ENCODE measurements around the gene GUCY2F.

Gene GUCY2F

DNA sequence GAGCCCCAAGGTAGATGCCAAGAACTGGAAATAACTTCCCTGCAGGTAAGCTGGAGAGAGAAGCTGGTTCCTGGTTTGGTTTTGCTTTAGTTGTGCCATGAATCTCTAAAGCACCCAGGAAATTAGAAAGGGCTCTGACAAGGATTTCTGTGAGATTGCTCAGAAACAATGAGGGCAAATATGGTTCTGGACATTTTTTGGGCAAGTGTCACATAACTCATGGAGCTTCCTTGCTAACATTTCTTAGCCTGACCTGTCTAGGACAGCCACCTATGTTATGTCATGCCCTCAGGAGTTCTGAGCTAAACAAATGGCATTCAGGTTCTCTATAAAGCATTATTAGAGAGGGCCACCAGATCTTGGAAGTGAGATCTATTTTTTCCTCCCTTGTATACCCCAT is 131.8 kb downstream of the GUCY2F start:
- no peaks in the 10 kb centered on the region for H3K27me3 ChIP-seq (replicated peaks; ENCODE audit: control insufficient read depth, insufficient read depth, low read length)
- TF ChIP-seq CTCF (IDR thresholded peaks at IDR 0.05; ENCODE audit: insufficient read depth, low read length, poor library complexity, severe bottlenecking): no peak
- H3K4me3 ChIP-seq (replicated peaks; ENCODE audit: low read depth, low read length): no peak overlapping the region
- no peak for DNase-seq (ENCODE audit: extremely low read depth, insufficient read length)
- H3K36me3 ChIP-seq (ENCODE audit: control insufficient read depth, insufficient read depth, low read length): no peaks in the 10 kb centered on the region

- H3K27me3 ChIP-seq (replicated peaks; ENCODE audit: control insufficient read depth, insufficient read depth, low read length): no peaks in the 10 kb centered on the region
- H3K36me3 ChIP-seq (ENCODE audit: control insufficient read depth, insufficient read depth, low read length): no peaks in the 10 kb centered on the region
- no peak for TF ChIP-seq CTCF (IDR thresholded peaks at IDR 0.05; ENCODE audit: insufficient read depth, low read length, poor library complexity, severe bottlenecking)
- no peak overlapping the region for H3K4me3 ChIP-seq (replicated peaks; ENCODE audit: low read depth, low read length)
- DNase-seq (ENCODE audit: extremely low read depth, insufficient read length): no peak
These were observed 134.3 kb downstream of the GUCY2F start for GRCh38 chrX:109347632-109348031.

DNA sequence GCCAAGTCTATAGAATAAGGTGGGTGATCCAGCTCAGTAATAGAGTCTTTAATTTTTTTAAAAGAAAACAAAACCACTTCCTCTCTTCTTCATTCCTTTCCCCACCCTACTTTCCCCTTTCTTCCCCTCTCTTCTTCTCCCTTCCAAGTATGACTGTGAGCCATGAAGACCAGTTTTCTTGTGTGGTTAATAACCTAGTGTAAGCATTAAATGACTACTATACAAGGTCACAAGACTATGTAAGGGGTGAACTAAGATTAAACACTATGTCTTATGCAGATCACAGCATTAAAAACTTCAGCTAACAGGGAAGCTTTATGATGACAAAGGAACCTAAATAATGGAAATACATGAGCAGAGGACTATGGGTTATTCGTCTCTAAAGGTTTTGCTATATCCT is 135.4 kb downstream of the GUCY2F start:
- H3K36me3 ChIP-seq (ENCODE audit: control insufficient read depth, insufficient read depth, low read length): no peaks in the 10 kb centered on the region
- no peak overlapping the region for H3K4me3 ChIP-seq (replicated peaks; ENCODE audit: low read depth, low read length)
- DNase-seq (ENCODE audit: extremely low read depth, insufficient read length): no peak
- H3K27me3 ChIP-seq (replicated peaks; ENCODE audit: control insufficient read depth, insufficient read depth, low read length): no peaks in the 10 kb centered on the region
- TF ChIP-seq CTCF (IDR thresholded peaks at IDR 0.05; ENCODE audit: insufficient read depth, low read length, poor library complexity, severe bottlenecking): no peak

- no peak for DNase-seq (ENCODE audit: extremely low read depth, insufficient read length)
- Histone ChIP-seq H3K27me3 (replicated peaks; ENCODE audit: control insufficient read depth, insufficient read depth, low read length) (no peaks in the 10 kb centered on the region), H3K36me3 (ENCODE audit: control insufficient read depth, insufficient read depth, low read length) (no peaks in the 10 kb centered on the region), H3K4me3 (replicated peaks; ENCODE audit: low read depth, low read length) (no peak overlapping the region)
- no peak for TF ChIP-seq CTCF (IDR thresholded peaks at IDR 0.05; ENCODE audit: insufficient read depth, low read length, poor library complexity, severe bottlenecking)
These were observed 136.0 kb downstream of the GUCY2F start for GRCh38 chrX:109345856-109346255.

GRCh38 chrX:109344678-109345077 is 137.2 kb downstream of the GUCY2F start:
- DNase-seq (ENCODE audit: extremely low read depth, insufficient read length): no peak

More at GRCh38 chrX:109344678-109345077, 137.2 kb downstream of the GUCY2F start:
- Histone ChIP-seq H3K27me3 (replicated peaks; ENCODE audit: control insufficient read depth, insufficient read depth, low read length) (no peaks in the 10 kb centered on the region), H3K4me3 (replicated peaks; ENCODE audit: low read depth, low read length) (no peak overlapping the region), H3K36me3 (ENCODE audit: control insufficient read depth, insufficient read depth, low read length) (no peaks in the 10 kb centered on the region)
- no peak for TF ChIP-seq CTCF (IDR thresholded peaks at IDR 0.05; ENCODE audit: insufficient read depth, low read length, poor library complexity, severe bottlenecking)

Data from GM06990 (cell line).